Measurements from ENCODE around the gene SEMA4C.

DNA sequence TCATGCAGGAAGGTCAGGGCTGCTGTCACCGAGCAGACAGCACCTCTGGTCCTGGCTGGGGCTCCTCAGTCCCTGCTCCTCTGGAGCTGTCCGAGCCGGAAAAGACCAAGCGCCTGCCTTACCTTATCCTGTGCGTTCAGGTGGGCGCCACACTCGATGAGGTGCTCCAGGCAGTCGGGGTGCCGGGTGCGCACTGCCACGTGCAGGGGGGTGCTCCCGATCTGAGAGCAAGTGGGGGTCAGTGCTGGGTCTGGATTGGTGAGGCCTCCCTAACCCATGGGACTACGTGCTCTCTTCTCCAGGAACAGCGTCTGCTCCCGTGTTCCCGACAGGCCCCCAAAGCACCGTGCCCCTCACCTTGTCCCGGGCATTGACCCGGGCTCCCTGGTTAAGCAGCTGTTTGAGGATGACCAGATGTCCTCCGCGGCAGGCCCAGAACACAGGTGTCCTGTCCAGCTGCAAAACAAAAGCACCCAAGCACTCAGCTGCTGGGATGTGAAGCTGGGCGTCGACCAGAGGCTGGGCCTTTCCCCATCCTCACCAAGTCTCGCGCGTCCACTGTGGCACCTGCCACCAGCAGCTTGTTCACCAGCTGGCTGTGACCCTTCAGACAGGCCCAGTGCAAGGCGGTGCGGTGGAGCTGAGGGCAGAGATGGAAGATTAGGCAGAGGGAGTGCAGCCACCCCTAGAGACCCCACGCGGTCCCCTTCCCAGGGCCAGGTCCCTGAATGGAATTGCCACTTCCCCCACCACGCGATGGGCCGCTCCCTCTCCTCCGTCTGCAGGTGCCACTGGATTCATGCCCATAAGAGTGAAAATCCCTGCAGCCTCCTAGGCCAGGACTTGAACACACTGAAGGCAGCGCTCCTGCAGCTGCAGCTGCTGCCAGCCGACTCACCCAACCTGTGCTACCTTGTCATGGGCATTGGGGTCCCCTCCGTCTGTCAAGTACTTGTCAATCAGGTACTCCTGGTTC lies 29.7 kb downstream of the SEMA4C start:
- TF ChIP-seq CTCF (IDR thresholded peaks at IDR 0.05; ENCODE audit: poor library complexity, severe bottlenecking) (no peak), EZH2 (IDR thresholded peaks at IDR 0.05; ENCODE audit: borderline replicate concordance, insufficient read depth, low read length, poor library complexity, severe bottlenecking) (no peak), POLR2AphosphoS5 (IDR thresholded peaks at IDR 0.05) (no peak)
- TF ChIP-seq, protein P1, sequence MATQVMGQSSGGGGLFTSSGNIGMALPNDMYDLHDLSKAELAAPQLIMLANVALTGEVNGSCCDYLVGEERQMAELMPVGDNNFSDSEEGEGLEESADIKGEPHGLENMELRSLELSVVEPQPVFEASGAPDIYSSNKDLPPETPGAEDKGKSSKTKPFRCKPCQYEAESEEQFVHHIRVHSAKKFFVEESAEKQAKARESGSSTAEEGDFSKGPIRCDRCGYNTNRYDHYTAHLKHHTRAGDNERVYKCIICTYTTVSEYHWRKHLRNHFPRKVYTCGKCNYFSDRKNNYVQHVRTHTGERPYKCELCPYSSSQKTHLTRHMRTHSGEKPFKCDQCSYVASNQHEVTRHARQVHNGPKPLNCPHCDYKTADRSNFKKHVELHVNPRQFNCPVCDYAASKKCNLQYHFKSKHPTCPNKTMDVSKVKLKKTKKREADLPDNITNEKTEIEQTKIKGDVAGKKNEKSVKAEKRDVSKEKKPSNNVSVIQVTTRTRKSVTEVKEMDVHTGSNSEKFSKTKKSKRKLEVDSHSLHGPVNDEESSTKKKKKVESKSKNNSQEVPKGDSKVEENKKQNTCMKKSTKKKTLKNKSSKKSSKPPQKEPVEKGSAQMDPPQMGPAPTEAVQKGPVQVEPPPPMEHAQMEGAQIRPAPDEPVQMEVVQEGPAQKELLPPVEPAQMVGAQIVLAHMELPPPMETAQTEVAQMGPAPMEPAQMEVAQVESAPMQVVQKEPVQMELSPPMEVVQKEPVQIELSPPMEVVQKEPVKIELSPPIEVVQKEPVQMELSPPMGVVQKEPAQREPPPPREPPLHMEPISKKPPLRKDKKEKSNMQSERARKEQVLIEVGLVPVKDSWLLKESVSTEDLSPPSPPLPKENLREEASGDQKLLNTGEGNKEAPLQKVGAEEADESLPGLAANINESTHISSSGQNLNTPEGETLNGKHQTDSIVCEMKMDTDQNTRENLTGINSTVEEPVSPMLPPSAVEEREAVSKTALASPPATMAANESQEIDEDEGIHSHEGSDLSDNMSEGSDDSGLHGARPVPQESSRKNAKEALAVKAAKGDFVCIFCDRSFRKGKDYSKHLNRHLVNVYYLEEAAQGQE (IDR thresholded peaks at IDR 0.05; ENCODE audit: borderline replicate concordance), result no peak

Measured in neural cell (in vitro differentiated cells).